HepG2 (cell line): ENCODE data around the gene GINM1. TPM values are rescaled to one million over a fixed set of nuclear protein-coding genes. Genes with fewer than 3 reads are reported as not detected.

Experiments used
- ATAC-seq: fragments of 200-7000 bp; cut with Tn5 transposase; 3 replicates; pipeline ENCODE4 v1.9.1; 2020; ENCODE audit warnings: mild to moderate bottlenecking, moderate library complexity
- BruUV-seq: library from RNA; stranded (reverse); fragments of 400-500 nt; replicated peaks from 2 replicates; lab custom pipeline; 2021; lab: Mats Ljungman, UMichigan
- CTCF ChIA-PET: fragments of 300-600 bp; formaldehyde crosslinking; extraction: SDS; loops from one replicate; lab custom pipeline; 2021; ENCODE audit warnings: low total read pairs, inconsistent platforms, low intra/inter-chr PET ratio; lab: Yijun Ruan, JAX
- POLR2A ChIA-PET: fragments of 350-600 bp; sonication (Branson Sonifier 250); formaldehyde crosslinking; loops from one replicate; lab custom pipeline; 2020; ENCODE audit warnings: antibody characterized with exemption, inconsistent platforms; lab: Yijun Ruan, JAX
- DNase-seq: peaks from one replicate; pipeline ENCODE4 v3.0.0-alpha.2; 2015; ENCODE audit warnings: low spot score
- FAIRE-seq: peaks from 3 replicates; lab custom pipeline; 2011; peaks lifted over from hg19 to GRCh38; lab: Jason Lieb, UNC
- H2AFZ ChIP-seq: one replicate; pipeline ENCODE4 v1.6.1; 2011; ENCODE audit warnings: low read length, inconsistent platforms
- H3K27ac ChIP-seq: fragments of 300-600 bp; 3 replicates; pipeline ENCODE4 v1.8.0; 2011; ENCODE audit warnings: mixed run types, mild to moderate bottlenecking, mixed read lengths, low read length, inconsistent platforms; ENCODE audit not compliant: insufficient read depth; ENCODE audit errors: extremely low read length
- H3K27me3 ChIP-seq, 2 experiments: fragments of 200-600 bp in 1 of 2; 2 replicates in 1 of 2; 3 replicates in 1 of 2; pipeline versions ENCODE4 v1.6.0 to v1.8.0; 2011; ENCODE audit warnings: low read length in 2 of 2, mild to moderate bottlenecking in 2 of 2, moderate library complexity in 2 of 2, inconsistent platforms in 1 of 2; ENCODE audit not compliant: insufficient read depth in 2 of 2, control insufficient read depth in 1 of 2
- H3K36me3 ChIP-seq, 2 experiments: fragments of 200-600 bp in 1 of 2; replicated peaks in 1 of 2; 2 replicates in 1 of 2; 3 replicates in 1 of 2; pipeline versions ENCODE4 v1.5.1 to v1.8.0; 2011; ENCODE audit warnings: low read length in 2 of 2, inconsistent platforms in 1 of 2; ENCODE audit not compliant: insufficient read depth in 2 of 2, control insufficient read depth in 1 of 2
- H3K4me1 ChIP-seq: 2 replicates; pipeline ENCODE4 v1.5.1; 2012; ENCODE audit warnings: low read length, inconsistent platforms; ENCODE audit not compliant: insufficient read depth
- H3K4me2 ChIP-seq: 2 replicates; pipeline ENCODE4 v1.6.0; 2011; ENCODE audit warnings: low read depth, low read length, inconsistent platforms
- H3K4me3 ChIP-seq, 3 experiments: fragments of 200-600 bp in 1 of 3; sonication (generic), shearing (Covaris generic) in 1 of 3; replicated peaks in 1 of 3; 2 replicates each; pipeline ENCODE4 v1.5.1; 2011 to 2016; ENCODE audit warnings: low read length in 3 of 3, inconsistent platforms in 2 of 3, low read depth in 2 of 3, mild to moderate bottlenecking in 2 of 3, control low read depth in 1 of 3, mixed read lengths in 1 of 3; ENCODE audit not compliant: insufficient read depth in 1 of 3
- H3K79me2 ChIP-seq: one replicate; pipeline ENCODE4 v1.6.1; 2011; ENCODE audit warnings: low read length, inconsistent platforms; ENCODE audit not compliant: insufficient read depth
- H3K9ac ChIP-seq: 2 replicates; pipeline ENCODE4 v1.6.0; 2011; ENCODE audit warnings: mild to moderate bottlenecking, low read depth, low read length, inconsistent platforms; ENCODE audit not compliant: insufficient read depth
- H3K9me3 ChIP-seq: 2 replicates; pipeline ENCODE4 v1.5.1; 2012; ENCODE audit warnings: mild to moderate bottlenecking, low read length
- H4K20me1 ChIP-seq: 2 replicates; pipeline ENCODE4 v1.6.0; 2011; ENCODE audit warnings: inconsistent platforms, mild to moderate bottlenecking, low read length, moderate library complexity; ENCODE audit not compliant: insufficient read depth
- CCAR2 ChIP-seq: fragments of 200-400 bp; formaldehyde crosslinking; optimal IDR thresholded peaks from 2 replicates; pipeline ENCODE3; 2018; ENCODE audit warnings: low read depth, mild to moderate bottlenecking, low read length, moderate library complexity
- DPF2 ChIP-seq: sonication (generic); formaldehyde crosslinking; IDR thresholded peaks from 2 replicates; pipeline ENCODE4 v1.4.0; 2020; ENCODE audit warnings: mild to moderate bottlenecking, low read depth, missing genetic modification reagents, borderline replicate concordance
- GZF1 ChIP-seq: sonication (generic); formaldehyde crosslinking; IDR thresholded peaks from 2 replicates; pipeline ENCODE4 v1.5.1; 2020; ENCODE audit warnings: mild to moderate bottlenecking, missing genetic modification reagents
- HCFC1 ChIP-seq: fragments of 150-350 bp; IDR thresholded peaks from 2 replicates; pipeline ENCODE4 v1.6.1; 2014; ENCODE audit warnings: low read depth, low read length
- IRF2 ChIP-seq: IDR thresholded peaks from 2 replicates; pipeline ENCODE4 v1.6.1; 2018; ENCODE audit warnings: missing genetic modification reagents, missing compliant biosample characterization
- KAT8 ChIP-seq: IDR thresholded peaks from 2 replicates; pipeline ENCODE4 v1.6.1; 2016; ENCODE audit warnings: missing genetic modification reagents, missing compliant biosample characterization
- LCORL ChIP-seq, 2 experiments: fragments of 450-650 bp in 1 of 2; sonication (generic) in 1 of 2; formaldehyde crosslinking in 1 of 2; IDR thresholded peaks; 2 replicates each; pipeline versions ENCODE4 v1.5.0 to v1.6.1; 2017 to 2020; ENCODE audit warnings: antibody characterized with exemption in 1 of 2, missing genetic modification reagents in 1 of 2
- NFE2L1 ChIP-seq: sonication (generic); formaldehyde crosslinking; IDR thresholded peaks from 2 replicates; pipeline ENCODE4 v1.4.0; 2020; ENCODE audit warnings: missing genetic modification reagents, mild to moderate bottlenecking, borderline replicate concordance
- PLRG1 ChIP-seq: fragments of 450-650 bp; conservative IDR thresholded peaks from 2 replicates; pipeline ENCODE4 v1.6.1; 2016
- PRDM4 ChIP-seq: sonication (generic); formaldehyde crosslinking; IDR thresholded peaks from 2 replicates; pipeline ENCODE4 v1.9.0; 2021; ENCODE audit warnings: missing genetic modification reagents, borderline replicate concordance
- RARA ChIP-seq: IDR thresholded peaks from 2 replicates; pipeline ENCODE4 v1.6.1; 2016; ENCODE audit warnings: missing genetic modification reagents, missing compliant biosample characterization
- THAP11 ChIP-seq: IDR thresholded peaks from 2 replicates; pipeline ENCODE4 v1.6.1; 2016; ENCODE audit warnings: missing biosample characterization, missing genetic modification reagents
- ZFY ChIP-seq: sonication (generic); formaldehyde crosslinking; IDR thresholded peaks from 2 replicates; pipeline ENCODE4 v1.4.0; 2020; ENCODE audit warnings: missing genetic modification reagents
- ZNF232 ChIP-seq: sonication (generic); formaldehyde crosslinking; IDR thresholded peaks from 2 replicates; pipeline ENCODE4 v1.4.0; 2020; ENCODE audit warnings: missing genetic modification reagents, borderline replicate concordance
- ZNF362 ChIP-seq: sonication (generic); formaldehyde crosslinking; IDR thresholded peaks from 2 replicates; pipeline ENCODE4 v1.4.0; 2020; ENCODE audit warnings: missing genetic modification reagents, mild to moderate bottlenecking, borderline replicate concordance
- ZNF547 ChIP-seq: sonication (generic); formaldehyde crosslinking; IDR thresholded peaks from 2 replicates; pipeline ENCODE4 v1.5.1; 2020; ENCODE audit warnings: mild to moderate bottlenecking, missing genetic modification reagents
- ZNF563 ChIP-seq: sonication (generic); formaldehyde crosslinking; IDR thresholded peaks from 2 replicates; pipeline ENCODE4 v1.8.0; 2022; ENCODE audit warnings: mild to moderate bottlenecking, moderate library complexity, missing genetic modification reagents
- ZNF740 ChIP-seq: sonication (generic); formaldehyde crosslinking; IDR thresholded peaks from 2 replicates; pipeline ENCODE4 v1.4.0; 2020; ENCODE audit warnings: missing genetic modification reagents
- ZNF883 ChIP-seq: sonication (generic); formaldehyde crosslinking; IDR thresholded peaks from 2 replicates; pipeline ENCODE4 v1.5.1; 2020; ENCODE audit warnings: mild to moderate bottlenecking, missing genetic modification reagents; ENCODE audit errors: not compliant biosample characterization
- WGBS: methylation state at CpG from one replicate; pipeline ENCODE4 v1.1.6; 2017; ENCODE audit warnings: low lambda C conversion rate; 5-methylcytosine and 5-hydroxymethylcytosine counted together
- in situ Hi-C: cut with HindIII; loops from 2 replicates; pipeline ENCODE4 v1.10.0; 2017; ENCODE audit warnings: low pct_unique_long_range_greater_than_20kb; ENCODE audit not compliant: extremely low pct_ligation_motif_present
- intact Hi-C: fragments of 100-400 bp; cut with micrococcal nuclease; formaldehyde crosslinking; loops from one replicate; pipeline ENCODE4 v1.10.0; 2022; ENCODE audit not compliant: unreplicated experiment
- polyA plus RNA-seq, 8 experiments: library from polyadenylated mRNA; depleted of rRNA in 3 of 8; stranded (reverse) in 7 of 8; unstranded in 1 of 8; fragments of >200 nt; fragmentation: Illumina TruSeq in 4 of 8; extraction: Trizol in 4 of 8; gene quantifications; 2 replicates each; pipeline versions ENCODE4 v1.2.1 to v1.2.3, GENCODE V29; 2011 to 2016; ENCODE audit warnings: low read depth in 4 of 8, missing spikeins in 1 of 8, mixed read lengths in 1 of 8; ENCODE audit not compliant: insufficient read depth in 1 of 8
- total RNA-seq, 5 experiments: library from RNA; depleted of rRNA; stranded (reverse); fragments of >200 nt; fragmentation: Illumina TruSeq; extraction: Trizol; gene quantifications; 2 replicates each; pipeline ENCODE4 v1.2.3, GENCODE V29; 2016; ENCODE audit warnings: low read depth in 1 of 5
- TF ChIP-seq, protein P1 (sequence below): sonication (generic); formaldehyde crosslinking; IDR thresholded peaks from 2 replicates; pipeline ENCODE4 v1.5.1; 2020; ENCODE audit warnings: missing genetic modification reagents, mild to moderate bottlenecking, borderline replicate concordance

Gene GINM1
- total and polyA plus RNA-seq, 2 of the 13 experiments (the other 11 are each of a cell fraction or from before 2014, with no cell fraction given), result 19.4 to 27.5 TPM

DNA sequence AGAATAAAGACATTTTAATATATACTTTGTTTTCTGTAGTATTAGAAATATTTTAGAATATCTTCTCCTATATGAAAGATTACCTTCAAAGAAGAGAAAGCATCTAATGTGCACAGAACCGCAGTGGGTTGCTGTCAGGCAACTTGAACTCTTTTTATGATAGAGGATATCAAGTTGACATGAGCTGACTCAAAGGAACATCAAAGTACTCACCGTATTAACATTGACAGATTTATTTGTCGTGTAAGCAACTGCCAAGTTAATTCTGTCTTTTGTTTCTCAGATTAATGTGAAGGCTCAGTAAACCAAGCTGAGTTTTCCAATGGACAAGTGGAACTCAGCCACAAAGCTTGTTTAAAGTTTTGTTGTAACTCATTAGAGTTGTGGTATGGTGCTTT, 2.2 kb upstream of the GINM1 start:
- H3K9me3 ChIP-seq, result no peaks in the 10 kb centered on the region
- intact Hi-C loops, result no loop called here
- POLR2A ChIA-PET, result interaction anchor here (0.6 to 4.3 kb wide), 2 partner anchors 18 to 64 kb away, joined by 3 to 36 read pairs; partner anchors contain the start of gene PPIL4
- peak overlapping the region; percentile 80 for H2AFZ ChIP-seq
- BruUV-seq, result no TSS peak
- no peak overlapping the region for H3K4me3 ChIP-seq
- TF ChIP-seq ZFY (CRISPR knock-in tag) (no peak), GZF1 (no peak), CCAR2 (no peak), THAP11 (CRISPR knock-in tag) (no peak), PLRG1 (no peak), PRDM4 (CRISPR knock-in tag) (no peak), DPF2 (CRISPR knock-in tag) (no peak), ZNF563 (no peak), HCFC1 (no peak), IRF2 (CRISPR knock-in tag) (no peak), ZNF547 (CRISPR knock-in tag) (no peak), RARA (CRISPR knock-in tag) (no peak), ZNF232 (CRISPR knock-in tag) (no peak), ZNF740 (CRISPR knock-in tag) (no peak), ZNF883 (CRISPR knock-in tag) (no peak), ZNF362 (CRISPR knock-in tag) (no peak), KAT8 (CRISPR knock-in tag) (no peak), NFE2L1 (no peak), LCORL (IDR thresholded peaks at IDR 0.05) (no peak), LCORL (CRISPR knock-in tag; IDR thresholded peaks at IDR 0.05) (no peak)
- TF ChIP-seq, protein P1, sequence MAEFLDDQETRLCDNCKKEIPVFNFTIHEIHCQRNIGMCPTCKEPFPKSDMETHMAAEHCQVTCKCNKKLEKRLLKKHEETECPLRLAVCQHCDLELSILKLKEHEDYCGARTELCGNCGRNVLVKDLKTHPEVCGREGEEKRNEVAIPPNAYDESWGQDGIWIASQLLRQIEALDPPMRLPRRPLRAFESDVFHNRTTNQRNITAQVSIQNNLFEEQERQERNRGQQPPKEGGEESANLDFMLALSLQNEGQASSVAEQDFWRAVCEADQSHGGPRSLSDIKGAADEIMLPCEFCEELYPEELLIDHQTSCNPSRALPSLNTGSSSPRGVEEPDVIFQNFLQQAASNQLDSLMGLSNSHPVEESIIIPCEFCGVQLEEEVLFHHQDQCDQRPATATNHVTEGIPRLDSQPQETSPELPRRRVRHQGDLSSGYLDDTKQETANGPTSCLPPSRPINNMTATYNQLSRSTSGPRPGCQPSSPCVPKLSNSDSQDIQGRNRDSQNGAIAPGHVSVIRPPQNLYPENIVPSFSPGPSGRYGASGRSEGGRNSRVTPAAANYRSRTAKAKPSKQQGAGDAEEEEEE (CRISPR knock-in tag), result no peak
- TF ChIP-seq, all 625 proteins: peak for 0
- H3K27me3 ChIP-seq, result peaks cover 0 to 11% of the 10 kb centered on the region in 2 experiments; a peak in 2 of 5 replicates
- FAIRE-seq (no peak), DNase-seq (no peak), ATAC-seq (no peak)
- H4K20me1 ChIP-seq, result peaks cover 7% of the 10 kb centered on the region; the same call in 1 of the 2 replicates
- H3K9ac ChIP-seq, result no peak overlapping the region
- in situ Hi-C loops, result loop anchor here (10.0 kb wide), 1 partner anchor 151 kb away; the partner anchor contains the start of gene LATS1
- 7% methylated on average over 3 of the region's 3 CpGs for WGBS
- no peak overlapping the region for H3K27ac ChIP-seq
- peaks cover 23% of the 10 kb centered on the region for H3K79me2 ChIP-seq
- H3K4me2 ChIP-seq, result no peak overlapping the region
- CTCF ChIA-PET, result no interaction called here
- H3K4me1 ChIP-seq, result peaks cover 35% of the 10 kb centered on the region
- no peaks in the 10 kb centered on the region for H3K36me3 ChIP-seq
